ENCODE measurements around the gene MPHOSPH6.
"Not testable (repeated sequence)": the region's sequence is repeated elsewhere in the genome, so short reads cannot be mapped to it uniquely, and the experiment has no call there.

Gene MPHOSPH6

DNA sequence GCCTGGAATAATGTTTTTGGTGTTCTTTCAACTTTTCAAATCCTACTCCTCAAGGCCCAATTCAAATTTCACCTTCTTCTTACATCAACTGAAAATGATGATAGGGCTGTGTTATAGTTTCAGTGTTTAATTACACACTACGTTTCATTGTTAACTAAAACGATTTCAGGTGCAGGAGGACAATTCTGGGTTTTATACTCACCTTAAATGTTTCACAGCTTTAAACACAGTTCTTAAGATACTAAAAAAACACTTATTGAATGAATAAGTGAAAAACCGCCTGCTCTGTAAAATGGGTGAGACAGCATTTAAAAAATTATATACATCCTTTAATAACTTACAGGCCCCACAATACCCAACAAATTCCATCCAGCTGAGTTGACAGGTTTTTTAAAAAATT is 6.2 kb upstream of the MPHOSPH6 start:
- DNase-seq (ENCODE audit: insufficient read length, low spot score) (no peak), FAIRE-seq (no peak)

DNA sequence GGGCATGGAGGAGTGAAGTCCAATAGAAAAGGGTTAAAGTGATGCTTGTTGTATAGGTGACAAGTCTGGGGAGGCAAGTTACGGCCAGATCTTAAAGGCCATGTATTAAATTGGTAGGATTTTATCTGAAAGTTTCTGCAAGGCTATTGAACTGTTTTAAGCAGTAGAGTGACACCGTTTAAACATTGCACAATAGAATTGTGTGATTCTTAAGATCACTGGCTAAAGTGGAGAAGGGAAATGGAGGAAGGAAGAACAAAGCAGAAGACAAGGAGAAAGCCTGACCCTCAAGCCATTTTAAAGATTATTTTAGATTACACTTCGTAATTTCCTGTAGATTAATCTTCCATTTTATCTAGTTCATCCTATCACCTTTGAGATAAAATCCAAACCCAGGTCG is 5.6 kb upstream of the MPHOSPH6 start:
- DNase-seq (ENCODE audit: insufficient read length, low spot score) (no peak), FAIRE-seq (no peak)

DNA sequence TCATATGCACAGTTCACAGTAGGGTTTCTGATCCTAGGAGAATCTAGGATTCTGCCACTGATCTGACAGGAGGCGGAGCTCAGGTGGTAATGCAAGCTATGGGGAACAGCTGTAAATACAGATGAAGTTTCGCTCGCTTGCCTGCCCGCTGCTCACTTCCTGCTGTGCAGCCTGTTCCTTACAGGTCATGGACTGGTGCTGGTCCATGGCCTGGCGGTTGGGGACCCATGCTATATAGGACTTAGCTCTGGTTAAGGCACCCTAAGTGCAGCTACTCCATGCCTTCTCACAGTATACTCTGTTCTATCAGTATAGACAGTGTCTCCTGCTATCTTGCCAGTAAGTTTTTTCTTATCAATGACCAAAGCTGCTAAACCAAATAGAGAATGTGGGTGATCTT is 2.4 kb downstream of the MPHOSPH6 start:
- no peak for FAIRE-seq
- DNase-seq (ENCODE audit: insufficient read length, low spot score) = no peak

- no peak for DNase-seq (ENCODE audit: insufficient read length, low spot score)
- no peak for FAIRE-seq
Observed at GRCh38 chr16:82160226-82160625, 9.8 kb downstream of the MPHOSPH6 start.

DNA sequence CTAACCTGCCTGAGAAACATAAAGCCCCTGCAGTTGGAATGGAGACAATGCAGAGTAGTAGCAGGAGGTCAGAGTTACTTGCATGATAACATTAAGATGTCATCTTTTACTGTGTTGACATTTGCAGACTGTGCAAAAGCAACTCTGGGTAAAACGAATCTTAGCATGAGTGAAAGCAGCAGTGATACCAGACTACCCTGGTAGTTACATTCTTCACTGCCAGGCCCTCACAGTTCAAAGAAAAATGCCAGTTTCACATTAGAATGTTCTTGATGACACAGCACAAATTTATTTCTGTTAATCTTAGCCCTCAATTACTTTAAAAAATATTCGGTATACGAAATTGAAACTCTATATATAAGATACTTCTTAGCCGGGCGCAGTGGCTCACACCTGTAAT is 12.2 kb downstream of the MPHOSPH6 start:
- no peak for DNase-seq (ENCODE audit: insufficient read length, low spot score)

GRCh38 chr16:82157534-82157812 is 12.6 kb downstream of the MPHOSPH6 start:
- FAIRE-seq = no peak
- DNase-seq (ENCODE audit: insufficient read length, low spot score) = no peak

More for the DNA sequence above, 12.2 kb downstream of the MPHOSPH6 start:
- FAIRE-seq = no peak

GRCh38 chr16:82156761-82157533 is 13.1 kb downstream of the MPHOSPH6 start:
- no peak for DNase-seq (ENCODE audit: insufficient read length, low spot score)
- no peak for FAIRE-seq

DNA sequence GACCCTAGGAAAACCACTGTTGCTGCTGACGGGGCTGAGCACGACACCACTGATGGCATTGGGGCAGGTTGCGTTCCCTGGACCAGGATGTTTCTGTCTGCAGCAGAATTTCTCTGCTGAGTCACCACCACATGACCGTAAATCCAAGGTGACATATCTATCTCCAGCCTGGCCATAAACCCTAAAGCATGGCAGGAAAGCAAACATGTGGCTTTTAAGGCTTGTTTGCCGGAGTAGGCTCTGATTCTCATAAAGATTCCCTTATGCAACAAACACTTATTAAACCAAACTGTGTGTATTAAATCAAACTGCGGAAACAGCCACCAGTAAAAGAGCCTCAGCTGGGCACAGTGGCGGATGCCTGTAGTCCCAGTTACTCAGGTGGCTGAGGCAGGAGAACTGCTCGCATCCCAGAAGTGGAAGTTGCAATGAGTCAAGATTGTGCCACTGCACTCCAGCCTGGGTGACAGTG is 17.3 kb downstream of the MPHOSPH6 start:
- DNase-seq (ENCODE audit: insufficient read length, low spot score) (no peak), FAIRE-seq (no peak)

- DNase-seq (ENCODE audit: insufficient read length, low spot score) (no peak), FAIRE-seq (no peak)
Observed at GRCh38 chr16:82152196-82152595, 17.8 kb downstream of the MPHOSPH6 start.

GRCh38 chr16:82150549-82150948 is 19.5 kb downstream of the MPHOSPH6 start:
- DNase-seq (ENCODE audit: insufficient read length, low spot score) (no peak), FAIRE-seq (no peak)

- DNase-seq (ENCODE audit: insufficient read length, low spot score) (no peak), FAIRE-seq (no peak)
Observed at GRCh38 chr16:82149536-82149935, 20.5 kb downstream of the MPHOSPH6 start.

- DNase-seq (ENCODE audit: insufficient read length, low spot score) (no peak), FAIRE-seq (no peak)
Observed at GRCh38 chr16:82147546-82147945, 22.5 kb downstream of the MPHOSPH6 start.

GRCh38 chr16:82146957-82147356 is 23.1 kb downstream of the MPHOSPH6 start:
- DNase-seq (ENCODE audit: insufficient read length, low spot score) (no peak), FAIRE-seq (no peak)

DNA sequence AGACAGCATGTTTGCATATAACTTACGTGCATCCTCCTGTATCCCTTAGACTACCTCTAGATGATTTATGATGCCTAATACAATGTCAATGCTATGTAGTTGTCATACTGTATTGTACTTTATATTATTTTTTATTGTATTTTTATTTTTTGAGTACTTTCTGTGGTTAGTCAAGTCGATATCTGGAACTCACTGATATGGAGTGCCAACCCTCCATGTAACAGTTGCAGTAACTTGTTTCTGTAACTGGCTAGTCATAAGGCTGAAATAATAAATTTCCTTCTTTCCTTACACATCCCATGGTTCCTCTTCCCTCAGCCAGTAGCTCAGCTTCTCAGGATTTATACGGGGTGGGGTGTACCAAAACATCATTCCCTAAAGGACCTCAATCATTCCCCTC is 23.5 kb downstream of the MPHOSPH6 start:
- no peak for FAIRE-seq
- DNase-seq (ENCODE audit: insufficient read length, low spot score) = no peak

GRCh38 chr16:82139286-82139571 is 30.8 kb downstream of the MPHOSPH6 start:
- not testable (repeated sequence) for DNase-seq (ENCODE audit: insufficient read length, low spot score); FAIRE-seq

GRCh38 chr16:82138478-82139285 is 31.3 kb downstream of the MPHOSPH6 start:
- FAIRE-seq = no peak

DNA sequence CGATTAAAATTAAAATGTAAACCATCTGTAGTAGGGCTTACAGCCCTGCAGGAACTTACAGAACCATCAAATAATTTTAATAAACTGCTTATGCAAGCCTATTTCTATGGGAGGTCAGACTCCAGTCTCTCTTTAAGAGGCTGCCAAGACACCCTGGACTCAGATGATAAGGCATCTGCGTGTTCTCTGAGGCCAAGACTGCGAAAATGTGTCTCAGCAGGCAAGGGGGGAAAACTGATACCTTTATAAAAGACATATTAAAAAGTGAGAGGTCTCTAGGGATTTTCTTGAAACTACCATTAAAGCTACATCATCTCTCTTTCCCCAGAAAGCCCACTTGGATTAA is 32.2 kb downstream of the MPHOSPH6 start:
- DNase-seq (ENCODE audit: insufficient read length, low spot score) (no peak), FAIRE-seq (no peak)

More at GRCh38 chr16:82138478-82139285, 31.3 kb downstream of the MPHOSPH6 start:
- DNase-seq (ENCODE audit: insufficient read length, low spot score) = no peak

DNA sequence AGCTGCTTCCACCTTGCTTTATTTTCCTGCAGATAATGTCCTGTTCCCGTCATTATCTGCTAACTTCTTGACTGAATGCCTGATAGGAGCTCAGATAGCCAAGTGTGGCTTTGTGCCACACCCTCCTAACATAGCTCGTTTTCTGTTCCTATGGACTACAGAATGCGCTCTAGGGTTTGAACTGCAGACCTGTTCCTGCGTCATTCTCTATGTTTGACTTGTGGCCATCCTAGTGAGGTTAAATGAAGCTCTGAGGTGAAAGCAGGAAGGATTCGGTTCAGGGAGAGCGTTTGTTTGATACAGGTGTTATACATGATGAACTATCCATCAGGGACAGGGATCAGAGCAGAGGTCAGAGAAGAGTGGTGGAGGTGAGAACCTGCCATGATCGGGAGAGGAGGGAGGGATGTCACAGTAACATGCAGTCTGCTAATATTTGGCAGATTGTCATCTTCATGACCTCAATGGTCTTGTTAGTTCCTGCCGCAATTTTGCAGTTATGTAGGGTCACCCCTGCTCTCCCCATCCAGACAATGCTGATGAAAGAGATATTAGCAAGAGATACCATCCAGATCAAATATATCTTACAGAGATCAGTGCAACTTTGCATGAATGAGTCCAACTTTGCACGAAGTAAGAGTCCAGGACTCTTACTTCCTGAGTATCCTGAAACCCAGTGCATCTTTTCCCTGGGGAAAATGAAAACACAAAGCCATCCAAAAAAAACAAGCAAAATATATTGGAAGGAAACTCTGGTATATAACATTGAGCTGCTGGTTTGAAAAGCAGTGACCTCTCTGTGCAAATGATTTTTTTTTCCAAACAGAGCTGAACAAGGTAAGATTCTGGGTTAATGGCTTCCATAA is 32.8 kb downstream of the MPHOSPH6 start:
- DNase-seq (ENCODE audit: insufficient read length, low spot score) = no peak
- FAIRE-seq = no peak

DNA sequence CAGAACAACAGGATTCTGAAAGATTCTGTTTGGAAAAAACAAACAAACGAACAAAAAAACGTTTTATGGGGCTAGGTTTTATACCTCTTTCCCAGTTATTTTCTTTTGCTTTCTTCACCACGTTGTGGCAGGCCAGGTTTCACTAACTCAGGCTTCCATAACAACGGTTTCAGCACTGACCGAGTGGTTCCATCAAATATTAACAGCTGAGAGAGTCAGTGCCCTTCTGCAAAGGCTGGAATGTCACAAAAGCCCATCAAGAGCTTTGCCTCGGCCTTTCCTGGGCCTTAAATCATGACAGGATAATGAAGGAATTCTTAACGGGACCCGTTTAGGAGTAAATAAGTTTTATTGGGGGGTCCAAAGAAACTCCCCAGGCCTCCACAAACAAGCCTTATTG is 34.2 kb downstream of the MPHOSPH6 start:
- FAIRE-seq (no peak), DNase-seq (ENCODE audit: insufficient read length, low spot score) (no peak)

GRCh38 chr16:82134846-82135245 is 35.2 kb downstream of the MPHOSPH6 start:
- FAIRE-seq = no peak
- DNase-seq (ENCODE audit: insufficient read length, low spot score) = no peak

DNA sequence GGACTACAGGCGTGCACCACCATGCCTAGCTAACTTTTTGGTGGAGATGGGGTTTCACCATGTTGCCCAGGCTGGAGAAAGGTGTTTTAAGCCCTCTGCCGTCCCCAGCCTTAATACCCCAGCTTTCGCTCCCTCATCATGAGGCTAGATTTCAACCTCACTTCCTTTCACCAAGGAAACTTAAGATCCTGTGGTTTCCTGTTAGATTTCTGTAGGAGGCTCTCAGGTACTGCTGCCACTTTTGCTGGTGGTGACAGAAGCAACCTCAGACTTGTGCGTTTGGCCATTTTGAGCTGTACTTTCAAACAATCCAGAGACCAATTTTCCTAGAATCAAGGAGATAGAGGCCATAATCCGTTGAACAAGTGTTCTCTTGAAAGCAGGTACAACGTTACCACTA is 36.2 kb downstream of the MPHOSPH6 start:
- DNase-seq (ENCODE audit: insufficient read length, low spot score) = no peak
- no peak for FAIRE-seq

DNA sequence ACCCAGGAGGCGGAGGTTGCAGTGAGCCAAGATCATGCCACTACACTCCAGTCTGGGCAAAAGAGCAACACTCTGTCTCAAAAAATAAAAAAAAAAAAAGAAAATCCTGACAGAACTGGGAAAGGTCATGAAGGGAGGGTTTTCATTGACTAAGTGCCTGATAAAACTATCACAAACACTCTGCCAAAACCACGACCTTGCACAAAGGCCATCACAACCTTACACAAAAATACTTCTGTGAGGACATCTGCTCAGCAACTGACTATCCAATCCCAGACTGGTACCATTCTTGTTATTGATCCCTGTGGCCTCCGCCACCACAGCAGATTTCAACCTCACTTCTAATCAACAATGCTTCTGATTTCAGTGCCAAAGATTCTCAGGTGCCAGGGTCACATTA is 40.1 kb downstream of the MPHOSPH6 start:
- no peak for FAIRE-seq
- DNase-seq (ENCODE audit: insufficient read length, low spot score) = no peak
